Ectodermal cell (in vitro differentiated cells): Measurements from ENCODE around the gene SLC6A8.
"Not testable (repeated sequence)": the region's sequence is repeated elsewhere in the genome, so short reads cannot be mapped to it uniquely, and the experiment has no call there.

Source experiments
- H3K27ac ChIP-seq: 2 replicates; pipeline ENCODE4 v1.7.0; 2013; ENCODE audit warnings: mild to moderate bottlenecking, low read depth, low read length; ENCODE audit not compliant: insufficient read depth, poor library complexity, severe bottlenecking
- H3K27me3 ChIP-seq: 2 replicates; pipeline ENCODE4 v1.7.0; 2013; ENCODE audit warnings: mild to moderate bottlenecking, low read length; ENCODE audit not compliant: insufficient read depth, control insufficient read depth, poor library complexity, severe bottlenecking
- H3K36me3 ChIP-seq: one replicate; pipeline ENCODE4 v1.7.0; 2013; ENCODE audit warnings: low read length; ENCODE audit not compliant: control insufficient read depth, insufficient read depth
- H3K4me1 ChIP-seq: one replicate; pipeline ENCODE4 v1.7.0; 2013; ENCODE audit warnings: low read length; ENCODE audit not compliant: control insufficient read depth, insufficient read depth
- H3K4me3 ChIP-seq: 2 replicates; pipeline ENCODE4 v1.7.0; 2013; ENCODE audit warnings: low read depth, low read length, control low read depth; ENCODE audit not compliant: insufficient read depth
- H3K9me3 ChIP-seq: 2 replicates; pipeline ENCODE4 v1.7.0; 2013; ENCODE audit warnings: mild to moderate bottlenecking, low read length, moderate library complexity; ENCODE audit not compliant: control insufficient read depth
- WGBS, 2 experiments: methylation state at CpG; one replicate each; pipeline ENCODE4 v1.1.7; 2013; ENCODE audit warnings: missing lambda C conversion rate in 2 of 2; 5-methylcytosine and 5-hydroxymethylcytosine counted together

Gene SLC6A8

GRCh38 chrX:153673428-153674218, 14.1 kb upstream of the SLC6A8 start, which contains the start of gene PNCK:
TSS of gene PNCK (minus strand) at chrX:153673813. CDS start at chrX:153673076, 737 bp downstream.
- Histone ChIP-seq H3K4me3 (peak within 1 kb of the TSS; percentile 23), H3K9me3 (no peaks in the 10 kb centered on the region), H3K36me3 (no peaks in the 10 kb centered on the region), H3K4me1 (peaks cover 5% of the 10 kb centered on the region), H3K27me3 (no peaks in the 10 kb centered on the region), H3K27ac (peak within 1 kb of the TSS; percentile 50)
- WGBS, 2 experiments, result 4 to 6% methylated on average over 97 to 98 of the region's 98 CpGs

GRCh38 chrX:153674219-153674851, 13.4 kb upstream of the SLC6A8 start:
- Histone ChIP-seq H3K9me3 (no peaks in the 10 kb centered on the region), H3K27ac (peak overlapping the region; percentile 50), H3K27me3 (no peaks in the 10 kb centered on the region), H3K4me3 (no peak overlapping the region), H3K4me1 (peaks cover 5% of the 10 kb centered on the region), H3K36me3 (no peaks in the 10 kb centered on the region)
- 49% methylated on average over 27 of the region's 27 CpGs for WGBS, 2 experiments

- H3K27ac ChIP-seq, result no peak overlapping the region
- H3K4me3 ChIP-seq, result no peak overlapping the region
- 86 to 87% methylated on average over 11 of the region's 12 CpGs for WGBS, 2 experiments
- no peaks in the 10 kb centered on the region for H3K9me3 ChIP-seq
- H3K27me3 ChIP-seq, result no peaks in the 10 kb centered on the region
- peaks cover 4% of the 10 kb centered on the region for H3K4me1 ChIP-seq
- H3K36me3 ChIP-seq, result no peaks in the 10 kb centered on the region
These were observed 6.6 kb upstream of the SLC6A8 start for GRCh38 chrX:153681175-153681574.

- H3K27ac ChIP-seq, result peak overlapping the region; percentile 93
- H3K4me1 ChIP-seq, H3K4me3 ChIP-seq, H3K36me3 ChIP-seq, H3K27me3 ChIP-seq, H3K9me3 ChIP-seq: not testable (repeated sequence)
- 90 to 95% methylated on average over 8 of the region's 8 CpGs for WGBS, 2 experiments
These were observed 4.2 kb upstream of the SLC6A8 start for GRCh38 chrX:153683486-153683885.

GRCh38 chrX:153684467-153685155, 3.1 kb upstream of the SLC6A8 start:
- Histone ChIP-seq H3K36me3 (no peaks in the 10 kb centered on the region), H3K4me3 (peak overlapping the region; percentile 28), H3K27ac (peak overlapping the region; percentile 93), H3K4me1 (peaks cover 7% of the 10 kb centered on the region), H3K9me3 (no peaks in the 10 kb centered on the region), H3K27me3 (no peaks in the 10 kb centered on the region)
- WGBS, 2 experiments, result 0 to 1% methylated on average over 20 of the region's 21 CpGs

- Histone ChIP-seq H3K4me1 (peaks cover 7% of the 10 kb centered on the region), H3K27ac (peak overlapping the region; percentile 93), H3K27me3 (no peaks in the 10 kb centered on the region), H3K4me3 (peak overlapping the region; percentile 28), H3K36me3 (no peaks in the 10 kb centered on the region), H3K9me3 (no peaks in the 10 kb centered on the region)
- WGBS, 2 experiments, result 1 to 3% methylated on average over 21 of the region's 21 CpGs
These were observed 2.6 kb upstream of the SLC6A8 start for GRCh38 chrX:153685156-153685536.

GRCh38 chrX:153685751-153686696, 1.7 kb upstream of the SLC6A8 start:
- 31 to 34% methylated on average over 24 of the region's 24 CpGs for WGBS, 2 experiments
- no peaks in the 10 kb centered on the region for H3K9me3 ChIP-seq
- H3K4me1 ChIP-seq, result peaks cover 7% of the 10 kb centered on the region
- no peaks in the 10 kb centered on the region for H3K36me3 ChIP-seq
- no peaks in the 10 kb centered on the region for H3K27me3 ChIP-seq
- H3K27ac ChIP-seq, result peak overlapping the region; percentile 95
- H3K4me3 ChIP-seq, result peak overlapping the region; percentile 28

- no peaks in the 10 kb centered on the region for H3K36me3 ChIP-seq
- H3K9me3 ChIP-seq, result no peaks in the 10 kb centered on the region
- peak overlapping the region; percentile 95 for H3K27ac ChIP-seq
- peaks cover 7% of the 10 kb centered on the region for H3K4me1 ChIP-seq
- H3K4me3 ChIP-seq, result peak overlapping the region; percentile 28
- 9 to 14% methylated on average over 9 of the region's 9 CpGs for WGBS, 2 experiments
- no peaks in the 10 kb centered on the region for H3K27me3 ChIP-seq
These were observed 1.0 kb upstream of the SLC6A8 start for GRCh38 chrX:153686711-153687110.

- Histone ChIP-seq H3K9me3 (no peaks in the 10 kb centered on the region), H3K27me3 (no peaks in the 10 kb centered on the region), H3K27ac (no peak overlapping the region), H3K36me3 (no peaks in the 10 kb centered on the region), H3K4me3 (peak overlapping the region; percentile 47), H3K4me1 (peaks cover 7% of the 10 kb centered on the region)
- WGBS, 2 experiments, result 0 to 1% methylated on average over 69 of the region's 69 CpGs
These were observed 345 bp downstream of the SLC6A8 start for GRCh38 chrX:153688071-153688470.
